HG02981 (cell line): Measurements from ENCODE around the gene RBFOX2.
"Not testable (repeated sequence)": the region's sequence is repeated elsewhere in the genome, so short reads cannot be mapped to it uniquely, and the experiment has no call there.

ENCODE experiments used
- ATAC-seq: cut with Tn5 transposase; IDR thresholded peaks from one replicate; pipeline ENCODE4 v1.9.1; 2021; ENCODE audit warnings: mild to moderate bottlenecking, moderate library complexity; ENCODE audit not compliant: unreplicated experiment

Gene RBFOX2

DNA sequence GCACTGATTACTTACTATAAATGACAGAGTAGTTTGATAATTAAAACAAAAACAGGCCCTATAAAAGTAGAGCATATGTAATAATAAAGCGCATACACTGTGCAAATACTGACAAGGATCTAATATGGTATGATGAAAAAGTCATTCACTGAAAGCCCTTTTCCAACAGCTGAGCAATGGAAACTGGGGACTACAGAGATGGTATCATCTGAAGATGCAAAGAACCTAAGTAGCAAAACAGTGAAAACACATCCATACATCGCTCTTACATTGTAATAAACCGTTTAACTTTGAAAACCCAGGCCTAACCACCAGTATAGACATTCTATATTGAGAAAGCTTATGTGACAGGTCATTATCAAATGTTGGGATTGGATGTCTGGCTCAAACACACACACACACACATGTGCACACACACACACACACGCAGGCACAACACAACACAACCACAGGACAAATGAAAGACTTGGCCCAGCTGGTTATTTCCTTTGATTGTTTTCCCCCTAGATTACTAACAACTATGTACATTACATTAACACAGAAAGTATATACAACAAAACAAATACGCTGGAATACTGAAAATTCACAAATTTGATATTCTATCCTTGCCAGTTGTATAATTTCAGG lies 191.4 kb downstream of the RBFOX2 start:
- no peak for ATAC-seq

DNA sequence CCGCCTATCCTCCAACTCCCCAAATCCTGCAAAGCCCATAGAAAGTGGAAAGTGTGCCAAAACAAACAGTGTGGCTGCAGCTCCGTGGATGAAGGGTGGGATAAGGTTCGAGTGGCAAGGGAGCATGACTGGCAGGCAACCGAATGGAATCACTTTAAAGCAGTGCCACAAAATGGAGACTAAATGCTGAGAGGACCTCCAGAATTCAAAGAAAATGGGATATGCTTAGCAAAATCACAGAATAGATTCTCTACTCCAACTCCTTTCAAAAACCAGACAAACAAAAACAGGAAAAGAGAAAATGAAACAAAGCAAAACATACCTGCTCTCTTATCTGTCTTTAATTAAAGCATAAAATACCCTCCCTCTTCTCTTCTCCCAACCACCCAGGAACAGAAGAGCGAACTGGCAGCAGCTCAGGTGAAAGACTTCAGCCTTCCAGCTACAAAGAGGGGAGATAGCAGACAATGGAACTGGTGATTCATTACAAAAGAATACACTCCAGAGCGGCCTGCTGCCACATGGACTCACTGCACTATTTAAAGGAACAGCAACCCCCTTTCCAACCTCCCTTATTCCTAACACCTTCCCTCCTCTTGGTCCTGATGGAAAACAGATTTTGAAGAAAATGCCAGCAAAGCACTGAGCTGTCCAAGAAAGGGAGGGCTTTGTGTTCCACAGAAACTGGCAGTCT lies 192.5 kb downstream of the RBFOX2 start:
- no peak for ATAC-seq

DNA sequence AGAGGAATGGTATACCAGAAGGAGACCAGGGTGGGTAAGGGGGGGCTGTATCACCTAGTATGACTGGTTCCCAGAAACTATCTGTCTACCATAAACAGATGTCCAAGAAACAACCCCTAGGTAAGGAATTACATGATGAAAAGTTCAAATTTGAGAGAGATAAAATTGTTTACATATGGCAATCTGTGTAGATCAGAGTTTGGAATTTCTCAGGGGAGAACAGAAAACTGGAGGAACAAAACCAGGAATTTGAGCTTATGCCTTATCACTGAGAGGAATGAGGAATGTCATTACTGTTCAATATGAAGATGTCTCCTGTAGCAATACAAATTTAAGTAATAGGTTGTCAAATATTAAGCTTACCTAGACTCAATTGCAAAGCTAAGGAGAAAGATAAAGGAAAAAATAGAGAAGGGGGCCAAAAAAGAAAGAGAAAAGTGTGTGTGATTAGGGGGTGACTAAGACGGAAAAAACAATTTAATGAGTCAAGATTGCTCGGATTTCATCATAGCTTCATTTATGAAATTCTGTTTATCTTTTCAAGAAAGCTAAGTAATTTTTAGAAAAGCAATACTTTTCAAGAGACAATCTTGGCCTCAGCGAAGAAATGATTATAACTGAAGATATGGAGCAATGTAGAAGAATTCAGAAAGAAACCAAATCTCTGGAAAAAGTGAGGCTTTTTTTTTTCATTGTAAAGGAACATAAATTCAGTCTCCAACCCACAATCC lies 193.2 kb downstream of the RBFOX2 start:
- ATAC-seq: no peak

- no peak for ATAC-seq
Measured at GRCh38 chr22:35834061-35834460, 194.6 kb downstream of the RBFOX2 start.

GRCh38 chr22:35830305-35830704 lies 198.3 kb downstream of the RBFOX2 start:
- ATAC-seq: no peak

DNA sequence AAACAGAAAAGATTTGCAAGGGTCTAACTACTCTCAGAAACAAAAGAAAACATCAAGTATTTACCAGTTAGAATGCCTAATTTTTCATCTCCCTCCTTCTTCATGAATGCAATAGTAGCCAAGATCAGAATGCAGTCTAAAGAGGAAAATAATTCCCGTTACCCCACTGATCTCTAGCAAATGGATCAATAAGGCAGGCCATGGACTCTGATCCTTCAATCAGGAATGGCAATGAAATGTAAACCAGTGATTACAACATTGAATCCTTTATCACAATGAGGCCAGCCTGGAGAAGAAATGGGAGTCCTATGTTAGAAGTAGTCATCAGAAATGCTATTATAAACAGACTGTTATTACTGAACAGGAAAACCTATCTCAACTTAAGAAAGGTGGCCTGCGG lies 204.4 kb downstream of the RBFOX2 start:
- ATAC-seq: no peak

- no peak for ATAC-seq
Measured at GRCh38 chr22:35821654-35822053, 207.0 kb downstream of the RBFOX2 start.

- ATAC-seq: no peak
Measured at GRCh38 chr22:35819421-35819820, 209.2 kb downstream of the RBFOX2 start.

- no peak for ATAC-seq
Measured at GRCh38 chr22:35818897-35819296, 209.7 kb downstream of the RBFOX2 start.

DNA sequence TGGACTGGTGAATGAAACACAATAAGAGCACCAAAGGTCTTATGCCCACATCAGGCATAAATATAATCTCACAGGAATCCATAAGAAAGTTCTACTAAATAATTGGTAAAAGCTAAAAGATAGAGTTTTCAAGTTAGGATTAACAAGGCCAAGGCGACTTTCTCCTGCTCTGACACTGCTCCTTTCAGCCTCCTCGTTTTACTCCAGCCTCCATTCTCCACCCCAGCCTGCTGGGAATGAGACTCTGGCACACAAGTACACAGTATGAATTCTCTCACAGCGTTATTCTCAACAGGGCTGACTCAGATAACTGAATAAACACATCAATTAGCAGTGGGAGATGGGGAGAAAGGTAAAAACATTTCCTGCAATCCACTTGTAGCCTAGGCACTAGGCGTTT lies 216.0 kb downstream of the RBFOX2 start:
- ATAC-seq: no peak

DNA sequence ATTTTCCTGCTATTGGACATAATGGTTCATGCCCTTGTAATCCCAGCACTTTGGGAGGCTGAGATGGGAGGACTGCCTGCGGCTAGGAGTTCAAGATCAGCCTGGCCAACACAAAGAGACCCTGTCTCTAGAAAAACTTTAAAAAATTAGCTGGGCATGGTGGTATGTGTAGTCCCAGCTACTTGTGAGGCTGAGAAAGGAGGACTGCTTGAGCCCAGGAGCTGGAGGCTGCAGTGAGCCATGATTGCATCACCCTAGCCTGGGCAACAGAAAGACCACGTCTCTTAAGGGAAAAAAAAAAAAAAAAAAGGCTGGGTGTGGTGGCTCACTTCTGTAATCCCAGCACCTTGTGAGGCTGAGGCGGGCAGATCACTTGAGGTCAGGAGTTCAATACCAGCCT lies 217.0 kb downstream of the RBFOX2 start:
- ATAC-seq: no peak

DNA sequence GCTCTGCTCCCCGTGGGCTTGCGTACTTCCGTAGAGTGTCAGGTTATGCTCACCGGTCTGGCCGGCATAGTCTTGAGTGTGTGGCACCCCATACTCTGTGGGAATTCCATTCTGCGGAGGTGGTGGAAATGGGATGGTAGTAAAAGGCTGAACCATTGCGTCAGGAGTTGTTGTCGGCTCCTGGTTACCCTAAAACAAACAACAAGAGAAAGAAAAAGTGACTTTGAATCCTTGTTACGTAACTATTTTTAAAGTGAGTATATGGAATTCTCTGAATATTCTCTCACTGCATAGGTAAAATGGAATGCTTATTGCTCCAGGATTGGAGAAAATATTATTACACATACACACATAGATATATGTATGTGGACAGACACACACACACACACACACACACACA lies 218.8 kb downstream of the RBFOX2 start:
- ATAC-seq: no peak

GRCh38 chr22:35808377-35808776 lies 220.2 kb downstream of the RBFOX2 start:
- no peak for ATAC-seq

DNA sequence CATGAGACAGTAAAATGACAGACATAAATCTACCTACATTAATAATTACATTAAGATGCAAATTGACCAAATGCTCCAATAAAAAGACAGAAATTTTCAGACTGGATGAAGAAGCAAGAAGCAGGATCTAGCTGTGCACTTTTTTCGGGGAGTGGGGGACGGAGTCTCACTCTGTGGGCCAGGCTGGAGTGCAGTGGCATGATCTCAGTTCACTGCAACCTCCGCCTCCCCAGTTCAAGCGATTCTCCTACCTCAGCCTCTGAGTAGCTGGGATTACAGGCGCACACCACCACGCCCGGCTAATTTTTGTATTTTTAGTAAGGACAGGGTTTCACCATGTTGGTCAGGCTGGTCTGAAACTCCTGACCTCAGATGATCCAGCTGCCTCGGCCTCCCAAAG lies 222.0 kb downstream of the RBFOX2 start:
- ATAC-seq: not testable (repeated sequence)

DNA sequence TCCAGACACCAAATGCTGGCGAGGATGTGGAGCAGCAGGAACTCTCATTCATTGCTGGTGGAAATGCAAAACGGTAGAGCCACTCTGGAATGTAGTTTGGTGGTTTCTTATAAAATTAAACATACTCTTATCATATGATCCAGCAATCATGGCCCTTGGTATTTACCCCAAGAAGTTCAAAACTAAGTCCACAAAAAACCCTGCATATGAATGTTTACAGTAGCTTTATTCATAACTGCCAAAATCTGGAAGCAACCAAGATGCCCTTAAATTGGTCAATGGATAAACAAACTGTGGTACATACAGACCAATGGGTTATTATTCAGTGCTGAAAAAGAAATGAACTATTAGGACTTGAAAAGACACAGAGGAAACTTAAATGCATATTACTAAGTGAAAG lies 223.2 kb downstream of the RBFOX2 start:
- no peak for ATAC-seq

GRCh38 chr22:35804421-35804820 lies 224.2 kb downstream of the RBFOX2 start:
- ATAC-seq: no peak

DNA sequence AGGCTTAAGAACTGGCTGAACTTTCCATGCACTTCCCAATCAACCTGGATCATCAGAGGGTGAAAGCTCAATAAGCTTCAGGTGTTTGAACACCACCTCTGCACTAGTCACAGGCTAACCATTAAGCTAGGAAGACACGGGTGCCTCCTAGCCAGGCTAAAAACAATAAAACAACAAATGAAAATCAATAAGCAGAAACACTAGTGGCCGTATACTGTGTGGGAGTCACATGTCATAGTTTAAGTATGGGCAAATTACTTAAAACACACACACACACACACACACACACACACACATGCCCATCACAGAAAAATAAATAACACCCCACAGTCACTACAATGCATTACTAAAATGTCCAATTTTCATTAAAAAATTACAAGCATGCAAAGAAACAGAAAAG lies 225.7 kb downstream of the RBFOX2 start:
- ATAC-seq: no peak

DNA sequence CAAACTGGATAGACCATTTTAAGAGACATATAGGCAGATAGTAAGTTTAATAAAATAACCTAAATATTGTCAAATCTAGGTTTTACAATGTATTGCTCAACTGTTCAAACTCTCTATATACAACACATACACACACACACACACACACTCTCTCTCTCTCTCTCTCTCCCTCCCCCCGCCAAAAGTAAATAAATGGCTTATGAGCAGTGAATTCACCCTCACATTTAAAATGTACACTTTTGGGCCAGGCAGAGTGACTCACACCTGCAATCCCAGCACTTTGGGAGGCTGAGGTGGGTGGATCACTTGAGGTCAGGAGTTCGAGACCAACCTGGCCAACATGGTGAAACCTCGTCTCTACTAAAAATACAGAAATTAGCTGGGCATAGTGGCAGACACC lies 227.3 kb downstream of the RBFOX2 start:
- not testable (repeated sequence) for ATAC-seq

- ATAC-seq: no peak
Measured at GRCh38 chr22:35799150-35799549, 229.5 kb downstream of the RBFOX2 start.

- ATAC-seq: no peak
Measured at GRCh38 chr22:35797411-35797810, 231.2 kb downstream of the RBFOX2 start.

DNA sequence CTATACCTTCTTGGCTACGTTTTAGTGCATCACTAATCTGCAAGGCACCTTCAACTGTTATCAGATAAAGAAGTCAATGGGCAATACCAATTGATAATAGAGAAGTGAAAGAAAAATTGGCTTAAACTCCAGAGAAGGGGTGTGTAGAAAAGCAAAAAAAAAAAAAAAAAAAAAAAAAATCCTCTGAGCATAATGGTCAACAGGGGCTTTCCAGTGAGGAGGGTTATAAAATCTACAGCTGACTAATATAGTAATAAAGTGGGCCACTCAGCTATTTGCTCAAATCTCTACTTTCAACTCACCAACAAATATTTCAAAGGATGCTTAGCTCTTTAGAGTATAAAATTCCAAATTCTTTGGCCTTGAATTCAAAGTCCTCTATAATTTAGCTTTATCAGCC lies 233.1 kb downstream of the RBFOX2 start:
- ATAC-seq: no peak

GRCh38 chr22:35792506-35792905 lies 236.1 kb downstream of the RBFOX2 start:
- no peak for ATAC-seq
